GM12874 (cell line): ENCODE data around the gene RASA4B.

Experiments
- CTCF ChIP-seq: IDR thresholded peaks from 2 replicates; pipeline ENCODE4 v1.5.1; 2011; ENCODE audit warnings: low read depth, mild to moderate bottlenecking, control low read depth, low read length, moderate library complexity; ENCODE audit not compliant: insufficient read depth

Gene RASA4B

GRCh38 chr7:102472126-102473041 lies 45.2 kb downstream of the RASA4B start:
- TF ChIP-seq CTCF: no peak

- no peak for TF ChIP-seq CTCF
Observed at GRCh38 chr7:102471791-102472125, 45.8 kb downstream of the RASA4B start.

- TF ChIP-seq CTCF: no peak
Observed at GRCh38 chr7:102469972-102470825, 47.4 kb downstream of the RASA4B start.

GRCh38 chr7:102469351-102469971 lies 48.1 kb downstream of the RASA4B start:
- no peak for TF ChIP-seq CTCF

- no peak for TF ChIP-seq CTCF
Observed at GRCh38 chr7:102468478-102469350, 48.9 kb downstream of the RASA4B start.

GRCh38 chr7:102467581-102468477 lies 49.7 kb downstream of the RASA4B start:
- TF ChIP-seq CTCF: no peak
